Neutrophil (primary cell): ENCODE results near the gene CYP1A2.

Experiments
- H3K27ac ChIP-seq: fragments of 200-600 bp; sonication (generic); 2 replicates; pipeline ENCODE4 v1.5.1; 2016; ENCODE audit warnings: mild to moderate bottlenecking, moderate library complexity
- H3K27me3 ChIP-seq: fragments of 200-600 bp; sonication (generic); 2 replicates; pipeline ENCODE4 v1.6.0; 2016; ENCODE audit warnings: mild to moderate bottlenecking
- H3K36me3 ChIP-seq: fragments of 200-600 bp; sonication (generic); 2 replicates; pipeline ENCODE4 v1.5.1; 2017
- H3K4me1 ChIP-seq, 2 experiments: fragments of 200-600 bp in 1 of 2; sonication (generic) in 1 of 2; 1 replicate in 1 of 2; 2 replicates in 1 of 2; pipeline versions ENCODE4 v1.5.1 to v1.6.1; 2013 to 2016; ENCODE audit warnings: low read depth in 1 of 2, low read length in 1 of 2, mild to moderate bottlenecking in 1 of 2, moderate library complexity in 1 of 2; ENCODE audit not compliant: control insufficient read depth in 1 of 2, insufficient read depth in 1 of 2
- H3K4me3 ChIP-seq, 2 experiments: fragments of 200-600 bp in 1 of 2; sonication (generic) in 1 of 2; 1 replicate in 1 of 2; 2 replicates in 1 of 2; pipeline ENCODE4 v1.5.1; 2013 to 2016; ENCODE audit warnings: low read depth in 1 of 2, low read length in 1 of 2, mild to moderate bottlenecking in 1 of 2, moderate library complexity in 1 of 2
- H3K9me3 ChIP-seq: fragments of 200-600 bp; sonication (generic); 2 replicates; pipeline ENCODE4 v1.5.1; 2016
- TF ChIP-seq, protein P1 (sequence below): fragments of 200-600 bp; sonication (generic); IDR thresholded peaks from 2 replicates; pipeline ENCODE4 v1.5.1; 2016; ENCODE audit warnings: antibody characterized with exemption

CYP1A2 gene

DNA sequence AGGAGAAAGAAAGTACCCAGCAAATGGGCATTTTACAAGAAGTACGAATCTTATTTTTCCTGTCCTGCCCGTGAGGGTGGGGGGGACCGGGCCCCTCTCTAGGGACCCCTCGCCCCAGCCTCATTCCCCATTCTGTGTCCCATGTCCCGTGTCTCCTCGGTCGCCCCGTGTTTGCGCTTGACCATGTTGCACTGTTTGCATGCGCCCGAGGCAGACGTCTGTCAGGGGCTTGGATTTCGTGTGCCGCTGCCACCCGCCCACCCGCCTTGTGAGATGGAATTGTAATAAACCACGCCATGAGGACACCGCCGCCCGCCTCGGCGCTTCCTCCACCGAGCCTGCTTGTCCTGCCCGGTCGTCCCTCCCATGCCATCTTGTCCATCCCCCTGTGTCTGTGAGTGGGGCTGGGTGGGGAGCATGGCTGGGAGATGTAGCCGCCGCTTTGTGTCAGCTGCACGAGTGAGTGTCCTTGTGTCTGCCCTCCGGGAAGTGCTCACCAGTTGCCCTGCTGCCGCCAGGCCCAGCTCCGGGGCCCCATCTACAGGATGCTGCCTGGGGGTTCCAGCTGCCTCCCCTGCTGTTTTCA is 54.3 kb downstream of the CYP1A2 start:
- peaks cover 72% of the 10 kb centered on the region for H3K36me3 ChIP-seq
- TF ChIP-seq, protein P1, sequence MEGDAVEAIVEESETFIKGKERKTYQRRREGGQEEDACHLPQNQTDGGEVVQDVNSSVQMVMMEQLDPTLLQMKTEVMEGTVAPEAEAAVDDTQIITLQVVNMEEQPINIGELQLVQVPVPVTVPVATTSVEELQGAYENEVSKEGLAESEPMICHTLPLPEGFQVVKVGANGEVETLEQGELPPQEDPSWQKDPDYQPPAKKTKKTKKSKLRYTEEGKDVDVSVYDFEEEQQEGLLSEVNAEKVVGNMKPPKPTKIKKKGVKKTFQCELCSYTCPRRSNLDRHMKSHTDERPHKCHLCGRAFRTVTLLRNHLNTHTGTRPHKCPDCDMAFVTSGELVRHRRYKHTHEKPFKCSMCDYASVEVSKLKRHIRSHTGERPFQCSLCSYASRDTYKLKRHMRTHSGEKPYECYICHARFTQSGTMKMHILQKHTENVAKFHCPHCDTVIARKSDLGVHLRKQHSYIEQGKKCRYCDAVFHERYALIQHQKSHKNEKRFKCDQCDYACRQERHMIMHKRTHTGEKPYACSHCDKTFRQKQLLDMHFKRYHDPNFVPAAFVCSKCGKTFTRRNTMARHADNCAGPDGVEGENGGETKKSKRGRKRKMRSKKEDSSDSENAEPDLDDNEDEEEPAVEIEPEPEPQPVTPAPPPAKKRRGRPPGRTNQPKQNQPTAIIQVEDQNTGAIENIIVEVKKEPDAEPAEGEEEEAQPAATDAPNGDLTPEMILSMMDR, result no peak
- H3K4me3 ChIP-seq, result no peak overlapping the region
- H3K27me3 ChIP-seq, result no peaks in the 10 kb centered on the region
- H3K9me3 ChIP-seq, result no peaks in the 10 kb centered on the region
- peaks cover 28 to 29% of the 10 kb centered on the region in 2 experiments for H3K4me1 ChIP-seq
- peak overlapping the region; percentile 51 for H3K27ac ChIP-seq

DNA sequence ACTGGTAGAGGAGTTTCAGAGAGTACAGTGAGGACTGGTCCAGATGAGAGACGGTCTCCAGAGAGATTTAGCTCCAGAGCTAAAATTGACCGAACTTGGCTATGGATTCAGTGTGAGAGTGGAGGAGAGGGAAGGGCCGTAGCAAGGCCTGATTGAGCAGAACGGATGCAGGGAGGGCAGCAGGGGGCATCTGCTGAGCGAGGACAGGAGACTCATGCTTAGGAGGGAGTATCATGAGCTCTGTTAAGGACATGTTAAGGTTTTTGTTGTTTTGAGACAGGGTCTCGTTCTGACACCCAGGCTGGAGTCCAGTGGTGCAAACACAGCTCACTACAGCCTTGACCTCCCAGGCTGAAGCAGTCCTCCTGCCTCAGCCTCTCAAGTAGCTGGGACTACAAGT is 56.3 kb downstream of the CYP1A2 start:
- H3K9me3 ChIP-seq, result no peaks in the 10 kb centered on the region
- H3K27me3 ChIP-seq, result no peaks in the 10 kb centered on the region
- peak overlapping the region; percentile 51 for H3K27ac ChIP-seq
- peaks cover 8 to 9% of the 10 kb centered on the region in 2 experiments for H3K4me1 ChIP-seq
- H3K36me3 ChIP-seq, result peaks cover 53% of the 10 kb centered on the region
- TF ChIP-seq, protein P1, result no peak
- no peak overlapping the region for H3K4me3 ChIP-seq
